GM18508 (cell line): ENCODE results near the gene APOL2.
"Not testable (repeated sequence)": the region's sequence is repeated elsewhere in the genome, so short reads cannot be mapped to it uniquely, and the experiment has no call there.

ENCODE experiments used
- ATAC-seq: cut with Tn5 transposase; IDR thresholded peaks from one replicate; pipeline ENCODE4 v1.9.1; 2021; ENCODE audit warnings: moderate number of reproducible peaks; ENCODE audit not compliant: insufficient read depth, unreplicated experiment

APOL2 gene

GRCh38 chr22:36202906-36203305, 36.4 kb downstream of the APOL2 start:
- not testable (repeated sequence) for ATAC-seq

DNA sequence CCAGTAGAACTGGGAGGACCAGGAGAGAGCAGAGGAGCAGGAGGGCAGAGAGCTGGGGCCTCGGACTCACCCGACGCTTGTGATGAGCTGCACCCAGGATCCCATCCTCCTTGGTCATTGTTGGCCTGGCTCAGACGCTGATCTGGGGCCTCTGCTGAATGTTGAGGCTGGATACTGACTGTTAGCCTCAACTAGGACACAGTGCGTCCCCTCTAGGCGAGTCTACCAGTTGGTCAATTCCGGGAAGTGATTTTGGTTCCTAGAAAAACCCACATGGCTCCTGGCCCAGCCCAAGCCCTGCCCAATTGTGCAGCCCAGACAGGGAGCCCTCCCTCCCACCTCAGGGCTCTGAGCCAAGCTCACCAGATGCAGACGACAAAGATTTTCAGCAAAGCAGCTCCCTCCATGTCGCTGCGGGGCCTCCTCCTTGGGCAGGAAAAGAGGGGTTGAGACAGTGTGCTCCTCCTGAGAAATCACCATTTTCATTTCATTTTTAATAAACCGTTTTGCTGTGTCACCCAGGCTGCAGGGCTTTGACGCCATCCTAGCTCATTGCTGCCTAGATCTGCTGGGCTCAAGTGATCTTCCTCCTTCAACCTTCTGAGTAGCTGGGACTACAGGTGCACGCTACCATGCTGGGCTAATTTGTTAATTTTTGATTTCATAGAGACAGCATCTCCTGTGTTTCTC, 37.6 kb downstream of the APOL2 start, which contains the start of gene APOL4:
APOL4 (minus strand) TSS at position 180 of the 690 bp plus-strand sequence; CDS start at position 105, 75 bp downstream.
- no peak for ATAC-seq

DNA sequence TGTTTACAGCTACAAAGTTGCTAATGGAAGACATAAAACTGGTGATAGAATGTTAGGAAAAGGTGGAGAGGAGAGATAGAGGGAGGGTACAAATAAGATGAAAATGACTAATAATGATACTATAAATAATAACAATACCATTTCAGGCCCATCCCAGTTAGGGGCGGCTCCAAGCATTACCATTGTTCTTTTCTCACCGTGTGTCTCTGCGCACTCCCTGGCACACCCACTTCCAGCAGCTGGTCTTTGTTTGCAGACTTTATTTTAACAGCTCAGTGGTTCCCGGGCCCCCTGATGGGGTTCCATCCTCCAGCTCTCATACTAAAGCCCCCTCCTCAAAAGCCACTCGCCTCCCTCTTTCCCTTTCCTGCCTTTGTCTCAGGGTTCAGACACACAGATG, 38.3 kb downstream of the APOL2 start:
- not testable (repeated sequence) for ATAC-seq

GRCh38 chr22:36199001-36199551, 40.3 kb downstream of the APOL2 start:
- ATAC-seq: no peak

DNA sequence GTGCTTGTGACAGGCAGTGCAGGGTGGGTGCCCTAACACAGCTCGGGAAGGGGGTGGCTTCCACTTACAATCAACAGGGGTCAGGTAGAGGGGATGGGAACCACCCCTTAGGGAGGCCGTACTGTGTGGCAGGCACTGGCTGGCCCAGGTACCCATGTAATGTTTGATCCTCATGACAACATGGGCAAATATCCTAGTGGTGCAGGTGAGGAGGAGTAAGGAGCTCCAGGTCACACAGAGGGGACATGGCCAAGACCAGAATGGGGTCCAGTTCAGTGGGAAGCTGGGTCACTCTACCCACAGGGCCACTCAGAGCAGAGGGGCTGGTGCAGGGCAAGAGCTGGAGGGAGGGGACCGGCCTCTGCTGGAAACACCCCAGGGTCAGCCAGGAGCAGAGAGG, 40.8 kb downstream of the APOL2 start:
- ATAC-seq: no peak

- no peak for ATAC-seq
These were observed 41.7 kb downstream of the APOL2 start for GRCh38 chr22:36197514-36198146.

GRCh38 chr22:36197065-36197440, 42.3 kb downstream of the APOL2 start:
- ATAC-seq: no peak

- ATAC-seq: no peak
These were observed 42.9 kb downstream of the APOL2 start for GRCh38 chr22:36196254-36197064.

- no peak for ATAC-seq
These were observed 44.4 kb downstream of the APOL2 start for GRCh38 chr22:36194971-36195370.

GRCh38 chr22:36194385-36194784, 44.9 kb downstream of the APOL2 start:
- no peak for ATAC-seq

- ATAC-seq: no peak
These were observed 45.8 kb downstream of the APOL2 start for GRCh38 chr22:36193577-36193976.

DNA sequence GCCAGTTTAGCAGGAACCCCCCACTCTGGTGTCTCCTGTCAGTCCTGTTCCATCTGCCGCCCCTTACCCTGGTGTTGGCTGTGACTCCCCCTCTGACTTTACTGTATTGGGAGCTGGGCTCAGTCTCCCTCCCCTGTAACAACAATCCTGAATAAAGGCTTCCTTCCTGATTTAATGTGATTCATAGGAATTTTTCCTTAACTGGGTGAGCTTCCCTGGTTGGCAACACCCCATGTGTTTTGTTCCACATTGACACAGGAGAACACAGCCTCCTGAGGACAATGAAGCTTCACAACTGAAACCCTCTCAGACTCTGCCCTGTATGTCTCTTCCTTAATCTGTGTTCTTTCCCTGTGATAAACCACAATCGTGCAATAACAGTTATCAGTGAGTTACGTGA, 46.2 kb downstream of the APOL2 start:
- ATAC-seq: no peak

GRCh38 chr22:36192542-36192941, 46.8 kb downstream of the APOL2 start:
- no peak for ATAC-seq

GRCh38 chr22:36191106-36191836, 48.1 kb downstream of the APOL2 start:
- ATAC-seq: no peak

- ATAC-seq: not testable (repeated sequence)
These were observed 51.5 kb downstream of the APOL2 start for GRCh38 chr22:36187862-36188261.

DNA sequence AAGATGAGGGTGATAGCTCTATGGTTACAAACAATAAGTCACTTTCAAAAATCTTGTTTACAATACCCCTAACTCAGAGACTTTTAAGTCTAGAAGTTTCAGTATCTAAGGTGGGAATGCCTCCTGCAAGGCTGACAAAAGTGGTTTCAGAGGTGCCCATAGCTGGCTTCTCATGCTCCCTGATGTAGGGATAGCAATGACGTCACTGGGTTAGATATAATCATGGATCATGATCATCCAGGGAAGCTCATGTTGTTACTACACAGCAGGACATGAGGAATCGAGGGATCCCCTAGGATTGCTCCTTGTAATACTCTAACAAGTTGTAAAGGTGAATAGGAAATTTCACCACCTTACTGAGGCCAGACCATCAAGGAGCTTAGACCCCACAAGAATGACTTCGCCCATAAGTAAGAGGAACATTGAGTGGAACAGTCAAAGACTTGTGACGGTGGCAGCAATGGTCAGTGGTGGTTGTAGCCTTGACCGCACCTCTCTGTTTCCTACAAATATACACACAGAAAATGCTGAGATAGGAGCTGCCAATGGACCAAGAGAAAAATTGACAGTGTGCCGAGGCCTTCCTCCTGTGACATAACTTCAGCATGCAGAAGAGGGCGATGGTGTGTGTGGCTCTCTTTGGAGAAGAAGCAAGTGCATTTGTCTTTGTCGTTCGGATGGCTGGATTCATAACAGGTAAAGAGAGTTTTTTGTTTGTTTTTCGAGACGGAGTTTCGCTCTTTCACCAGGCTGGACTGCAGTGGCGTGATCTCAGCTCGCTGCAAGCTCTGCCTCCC, 53.3 kb downstream of the APOL2 start:
- ATAC-seq: no peak

GRCh38 chr22:36184433-36185025, 54.8 kb downstream of the APOL2 start:
- ATAC-seq: no peak

GRCh38 chr22:36183446-36183845, 55.9 kb downstream of the APOL2 start:
- ATAC-seq: no peak

GRCh38 chr22:36182857-36183256, 56.5 kb downstream of the APOL2 start:
- no peak for ATAC-seq
